Erythroblast (primary cell): ENCODE data around the gene PHOSPHO2.

Experiments
- GATA1 ChIP-seq: IDR thresholded peaks from 2 replicates; pipeline ENCODE4 v1.6.1; 2011; ENCODE audit warnings: low read depth, mild to moderate bottlenecking, control low read depth, low read length, moderate library complexity
- POLR2A ChIP-seq: IDR thresholded peaks from 2 replicates; pipeline ENCODE4 v1.6.1; 2011; ENCODE audit warnings: mild to moderate bottlenecking, low read length

DNA sequence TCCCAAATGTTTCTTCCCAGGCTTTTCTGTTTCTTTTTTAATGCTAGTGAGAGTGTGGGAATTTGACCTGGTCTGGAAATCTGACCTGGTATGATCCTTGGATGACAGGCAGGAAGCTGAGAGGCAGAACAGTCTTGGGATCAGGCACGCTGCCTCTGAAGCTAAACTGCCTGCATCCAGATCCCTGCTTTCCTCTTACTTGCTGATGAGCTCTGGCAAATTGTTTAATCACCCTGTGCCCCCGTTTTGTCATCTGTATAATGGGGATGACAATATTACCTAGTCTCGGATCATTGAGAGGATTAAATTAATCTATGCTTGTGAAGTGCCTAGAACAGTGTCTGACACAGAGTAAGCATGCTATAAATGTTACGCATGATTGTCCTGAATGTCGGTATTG is 42.6 kb downstream of the PHOSPHO2 start:
- TF ChIP-seq POLR2A (no peak), GATA1 (no peak)
